Measurements from ENCODE around the gene KLHL6. TPM values are rescaled to one million over a fixed set of nuclear protein-coding genes. Genes with fewer than 3 reads are reported as not detected.
A peak's percentile ranks its signal among the peaks of the same experiment; 100 is the strongest.
"Not testable (repeated sequence)": the region's sequence is repeated elsewhere in the genome, so short reads cannot be mapped to it uniquely, and the experiment has no call there.

KLHL6 gene
- total and polyA plus RNA-seq, 10 of the 15 experiments (the other 5 are each of a cell fraction or from before 2014, with no cell fraction given), result 4.0 to 91.8 (median 24.4) TPM

- no peak for TF ChIP-seq ZNF384 (IDR thresholded peaks at IDR 0.05; ENCODE audit: borderline replicate concordance, low read depth, low read length)
- TF ChIP-seq SUZ12 (IDR thresholded peaks at IDR 0.05; ENCODE audit: unreplicated experiment), result no peak
- no peak for TF ChIP-seq BACH1 (IDR thresholded peaks at IDR 0.05; ENCODE audit: borderline replicate concordance)
- no peak for TF ChIP-seq TAF1 (IDR thresholded peaks at IDR 0.05; ENCODE audit: borderline replicate concordance, low read depth, low read length)
- TF ChIP-seq ESRRA (IDR thresholded peaks at IDR 0.05; ENCODE audit: low read length), result no peak
- TF ChIP-seq PML (IDR thresholded peaks at IDR 0.05; ENCODE audit: low read length), result no peak
- TF ChIP-seq YY1 (IDR thresholded peaks at IDR 0.05; ENCODE audit: low read depth, low read length), result no peak
- TF ChIP-seq ZBTB40 (IDR thresholded peaks at IDR 0.05; ENCODE audit: borderline replicate concordance), result no peak
- no peak for TF ChIP-seq SMAD1 (IDR thresholded peaks at IDR 0.05; ENCODE audit: low read depth, partially characterized antibody)
- TF ChIP-seq EED (IDR thresholded peaks at IDR 0.05; ENCODE audit: low read depth), result no peak
- TF ChIP-seq E2F4 (IDR thresholded peaks at IDR 0.05; ENCODE audit: low read depth, low read length), result no peak
- TF ChIP-seq NR2C1 (IDR thresholded peaks at IDR 0.05), result no peak
- TF ChIP-seq PAX8 (IDR thresholded peaks at IDR 0.05), result no peak
- no peak for TF ChIP-seq BCL11A (IDR thresholded peaks at IDR 0.05; ENCODE audit: low read depth, low read length)
- TF ChIP-seq MTA3 (IDR thresholded peaks at IDR 0.05; ENCODE audit: borderline replicate concordance, low read length), result no peak
- TF ChIP-seq BMI1 (IDR thresholded peaks at IDR 0.05; ENCODE audit: borderline replicate concordance), result no peak
- no peak for TF ChIP-seq USF1 (IDR thresholded peaks at IDR 0.05; ENCODE audit: borderline replicate concordance, extremely low read length, insufficient read depth, low read depth, low read length)
- TF ChIP-seq CREM (IDR thresholded peaks at IDR 0.05; ENCODE audit: low read depth), result no peak
Measured at GRCh38 chr3:183572935-183573334, 17.4 kb upstream of the KLHL6 start (continued).

GRCh38 chr3:183570191-183570590 lies 14.7 kb upstream of the KLHL6 start:
- POLR2A ChIA-PET, result interaction anchor here (0.9 to 1.4 kb wide), 2 partner anchors 11 to 13 kb away, joined by 3 read pairs; no protein-coding TSS in a partner anchor
- H3K27ac ChIP-seq (ENCODE audit: control insufficient read depth, insufficient read depth), result not testable (repeated sequence)

More at GRCh38 chr3:183570191-183570590, 14.7 kb upstream of the KLHL6 start:
- RAD21 ChIA-PET (ENCODE audit: unreplicated experiment), result interaction anchor here (1.3 to 1.4 kb wide), 2 partner anchors 10 to 21 kb away, joined by 4 to 5 read pairs; no protein-coding TSS in a partner anchor
- WGBS (ENCODE audit: insufficient coverage, insufficient replicate concordance, low lambda C conversion rate, missing lambda C conversion rate), result 56% methylated on average over 3 of the region's 3 CpGs
- H4K20me1 ChIP-seq (ENCODE audit: control insufficient read depth, insufficient read depth); intact Hi-C loops (cut with micrococcal nuclease; ENCODE audit: unreplicated experiment); FAIRE-seq; H3K36me3 ChIP-seq (ENCODE audit: control insufficient read depth in 2 of 2, insufficient read depth in 2 of 2, low read length in 1 of 2); H3K79me2 ChIP-seq (ENCODE audit: control insufficient read depth, insufficient read depth, low read length); H3K9me3 ChIP-seq (replicated peaks; ENCODE audit: control insufficient read depth, insufficient read depth, low read length); H3K9ac ChIP-seq (ENCODE audit: control insufficient read depth, insufficient read depth, low read length); in situ Hi-C loops (cut with MboI); H3K4me3 ChIP-seq; H3K4me1 ChIP-seq (ENCODE audit: control insufficient read depth, insufficient read depth, low read length); H2AFZ ChIP-seq (ENCODE audit: control insufficient read depth, low read depth, low read length); BruUV-seq (replicated peaks); H3K27me3 ChIP-seq (replicated peaks in 1 of 2; ENCODE audit: control insufficient read depth in 2 of 2, insufficient read depth in 2 of 2, low read length in 1 of 2); DNase-seq (ENCODE audit: low read depth, low spot score); H3K4me2 ChIP-seq (ENCODE audit: control insufficient read depth, insufficient read depth): not testable (repeated sequence)
- CTCF ChIA-PET, result interaction anchor here (1.3 kb wide), 1 partner anchor 55 kb away, joined by 4 read pairs; no protein-coding TSS in a partner anchor
- SMC1A ChIA-PET (ENCODE audit: uncharacterized antibody, unreplicated experiment), result interaction anchor here (0.9 to 1.4 kb wide), 4 partner anchors 8 to 22 kb away, joined by 3 to 8 read pairs (median 4); no protein-coding TSS in a partner anchor
- ATAC-seq, result peak; percentile 19
